K562 (cell line): ENCODE data around the gene MID1IP1. TPM values are rescaled to one million over a fixed set of nuclear protein-coding genes. Genes with fewer than 3 reads are reported as not detected.

Experiments
- C11orf30 ChIP-seq: fragments of 450-650 bp; IDR thresholded peaks from 2 replicates; pipeline ENCODE4 v1.6.1; 2016; ENCODE audit warnings: low read depth, mild to moderate bottlenecking
- EP400 ChIP-seq: fragments of 450-650 bp; IDR thresholded peaks from 2 replicates; pipeline ENCODE4 v1.6.1; 2017; ENCODE audit warnings: antibody characterized with exemption, mild to moderate bottlenecking, moderate library complexity
- GTF2B ChIP-seq: IDR thresholded peaks from 2 replicates; pipeline ENCODE4 v1.6.1; 2011; ENCODE audit not compliant: insufficient read length; ENCODE audit errors: extremely low read depth
- HMGN3 ChIP-seq: IDR thresholded peaks from 2 replicates; pipeline ENCODE4 v1.6.1; 2011; ENCODE audit warnings: borderline replicate concordance, low read depth, mild to moderate bottlenecking, mixed read lengths, low read length; ENCODE audit not compliant: insufficient read length; ENCODE audit errors: extremely low read depth
- ILK ChIP-seq: fragments of 450-650 bp; IDR thresholded peaks from 2 replicates; pipeline ENCODE4 v1.6.1; 2016; ENCODE audit warnings: missing genetic modification characterization, low read depth, mild to moderate bottlenecking, missing compliant biosample characterization, moderate library complexity, borderline replicate concordance
- IRF9 ChIP-seq: fragments of 450-650 bp; IDR thresholded peaks from 2 replicates; pipeline ENCODE4 v1.6.1; 2016; ENCODE audit warnings: missing biosample characterization, missing genetic modification characterization
- MYNN ChIP-seq, 2 experiments: sonication (generic); formaldehyde crosslinking in 1 of 2; IDR thresholded peaks; 2 replicates each; pipeline versions ENCODE4 v1.5.0 to v1.6.1; 2016 to 2020; ENCODE audit warnings: antibody characterized with exemption in 1 of 2, missing genetic modification reagents in 1 of 2
- PPARD ChIP-seq: fragments of 250-450 bp; sonication (Bioruptor Pico); IDR thresholded peaks from 2 replicates; pipeline ENCODE4 v1.8.0; 2022; ENCODE audit warnings: inconsistent platforms, mild to moderate bottlenecking, moderate library complexity
- PTBP1 ChIP-seq: fragments of 200-400 bp; formaldehyde crosslinking; IDR thresholded peaks from 2 replicates; pipeline ENCODE4 v1.6.1; 2017; ENCODE audit warnings: low read depth, low read length
- RAD51 ChIP-seq: fragments of 450-650 bp; IDR thresholded peaks from 2 replicates; pipeline ENCODE4 v1.7.1; 2016; ENCODE audit warnings: low read depth, mild to moderate bottlenecking, borderline replicate concordance
- SMARCE1 ChIP-seq: fragments of 450-650 bp; IDR thresholded peaks from 2 replicates; pipeline ENCODE4 v1.7.1; 2016; ENCODE audit warnings: mild to moderate bottlenecking
- SRSF1 ChIP-seq: fragments of 200-400 bp; formaldehyde crosslinking; IDR thresholded peaks from 2 replicates; pipeline ENCODE4 v1.6.1; 2017; ENCODE audit warnings: mild to moderate bottlenecking, low read depth, low read length, moderate library complexity
- SRSF7 ChIP-seq: fragments of 200-400 bp; formaldehyde crosslinking; optimal IDR thresholded peaks from 2 replicates; pipeline ENCODE3; 2017; ENCODE audit warnings: mild to moderate bottlenecking, low read depth, low read length
- TAF15 ChIP-seq: fragments of 200-400 bp; formaldehyde crosslinking; IDR thresholded peaks from 2 replicates; pipeline ENCODE4 v1.6.1; 2017; ENCODE audit warnings: mild to moderate bottlenecking, low read depth, low read length, moderate library complexity
- ZNF408 ChIP-seq: fragments of 250-450 bp; sonication (Bioruptor Pico); IDR thresholded peaks from 2 replicates; pipeline ENCODE4 v1.4.0; 2020; ENCODE audit warnings: low read depth, mild to moderate bottlenecking, moderate library complexity
- ZNF644 ChIP-seq: fragments of 200-800 bp; sonication (Bioruptor generic); IDR thresholded peaks from 2 replicates; pipeline ENCODE4 v1.6.1; 2016; ENCODE audit warnings: low read depth, missing genetic modification characterization, missing compliant biosample characterization
- polyA plus RNA-seq, 8 experiments: library from polyadenylated mRNA; depleted of rRNA in 4 of 8; stranded (reverse) in 5 of 8; unstranded in 3 of 8; fragments of >200 nt; fragmentation: Nextera tagmentation in 2 of 8; fragmentation: Illumina TruSeq in 1 of 8; extraction: Ambion mirVana in 2 of 8; extraction: Trizol in 1 of 8; gene quantifications; 2 replicates each; pipeline versions ENCODE4 v1.2.1 to v1.2.3, GENCODE V29; 2011 to 2014; ENCODE audit warnings: inconsistent platforms in 1 of 8, missing spikeins in 1 of 8
- total RNA-seq, 7 experiments: library from RNA; depleted of rRNA in 6 of 7; stranded (reverse); fragments of >200 nt in 6 of 7; fragmentation: Illumina TruSeq in 2 of 7; extraction: Trizol in 2 of 7; gene quantifications; 2 replicates each; pipeline versions ENCODE4 v1.2.1 to v1.2.3, GENCODE V29; 2011 to 2021; ENCODE audit warnings: low replicate concordance in 1 of 7
- TF ChIP-seq, protein P1 (sequence below): fragments of 450-650 bp; IDR thresholded peaks from 2 replicates; pipeline ENCODE4 v1.6.1; 2016
- TF ChIP-seq, protein P2 (sequence below): fragments of 450-650 bp; formaldehyde crosslinking; IDR thresholded peaks from 2 replicates; pipeline ENCODE4 v1.4.0; 2020; ENCODE audit warnings: mild to moderate bottlenecking

Gene MID1IP1
- total and polyA plus RNA-seq, 9 of the 15 experiments (the other 6 are each of a cell fraction or from before 2014, with no cell fraction given): 0.51 to 102 (median 27.5) TPM

GRCh38 chrX:38841750-38842149 lies 40.5 kb downstream of the MID1IP1 start (continued):
- TF ChIP-seq PPARD: no peak
- TF ChIP-seq ZNF408 (CRISPR knock-in tag): no peak
- TF ChIP-seq SRSF7: no peak
- TF ChIP-seq IRF9 (tag): no peak
- peak; percentile 29; the same call in 1 of the 2 replicates for TF ChIP-seq EP400
- TF ChIP-seq ILK (tag): no peak
- peak; percentile 32; the same call in 1 of the 2 replicates for TF ChIP-seq C11orf30
- no peak for TF ChIP-seq PTBP1
- no peak for TF ChIP-seq MYNN (IDR thresholded peaks at IDR 0.05)
- TF ChIP-seq MYNN (CRISPR knock-in tag; IDR thresholded peaks at IDR 0.05): no peak
- no peak for TF ChIP-seq SRSF1
- no peak for TF ChIP-seq HMGN3
- TF ChIP-seq, protein P1, sequence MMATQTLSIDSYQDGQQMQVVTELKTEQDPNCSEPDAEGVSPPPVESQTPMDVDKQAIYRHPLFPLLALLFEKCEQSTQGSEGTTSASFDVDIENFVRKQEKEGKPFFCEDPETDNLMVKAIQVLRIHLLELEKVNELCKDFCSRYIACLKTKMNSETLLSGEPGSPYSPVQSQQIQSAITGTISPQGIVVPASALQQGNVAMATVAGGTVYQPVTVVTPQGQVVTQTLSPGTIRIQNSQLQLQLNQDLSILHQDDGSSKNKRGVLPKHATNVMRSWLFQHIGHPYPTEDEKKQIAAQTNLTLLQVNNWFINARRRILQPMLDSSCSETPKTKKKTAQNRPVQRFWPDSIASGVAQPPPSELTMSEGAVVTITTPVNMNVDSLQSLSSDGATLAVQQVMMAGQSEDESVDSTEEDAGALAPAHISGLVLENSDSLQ: no peak
- TF ChIP-seq RAD51: no peak
- TF ChIP-seq, protein P2, sequence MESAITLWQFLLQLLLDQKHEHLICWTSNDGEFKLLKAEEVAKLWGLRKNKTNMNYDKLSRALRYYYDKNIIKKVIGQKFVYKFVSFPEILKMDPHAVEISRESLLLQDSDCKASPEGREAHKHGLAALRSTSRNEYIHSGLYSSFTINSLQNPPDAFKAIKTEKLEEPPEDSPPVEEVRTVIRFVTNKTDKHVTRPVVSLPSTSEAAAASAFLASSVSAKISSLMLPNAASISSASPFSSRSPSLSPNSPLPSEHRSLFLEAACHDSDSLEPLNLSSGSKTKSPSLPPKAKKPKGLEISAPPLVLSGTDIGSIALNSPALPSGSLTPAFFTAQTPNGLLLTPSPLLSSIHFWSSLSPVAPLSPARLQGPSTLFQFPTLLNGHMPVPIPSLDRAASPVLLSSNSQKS (CRISPR knock-in tag): no peak
- no peak for TF ChIP-seq GTF2B
- peak; percentile 73 for TF ChIP-seq SMARCE1
- no peak for TF ChIP-seq ZNF644
- TF ChIP-seq TAF15: no peak
